Endothelial cell of umbilical vein (primary cell): Measurements from ENCODE around the gene COPS6. TPM values are rescaled to one million over a fixed set of nuclear protein-coding genes. Genes with fewer than 3 reads are reported as not detected.

Experiments
- BruUV-seq: library from RNA; stranded (reverse); fragments of 400-500 nt; replicated peaks from 2 replicates; lab custom pipeline; 2021; lab: Mats Ljungman, UMichigan
- CTCF ChIA-PET: fragments of 300-600, 350-600 bp; sonication (Branson Sonifier 250); formaldehyde crosslinking; loops from one replicate; lab custom pipeline; 2021; ENCODE audit warnings: antibody characterized with exemption, inconsistent platforms; lab: Charles Lee
- POLR2A ChIA-PET: fragments of 300-600, 350-600 bp; sonication (Branson Sonifier 250); formaldehyde crosslinking; loops from one replicate; lab custom pipeline; 2021; ENCODE audit warnings: antibody characterized with exemption, inconsistent platforms; lab: Charles Lee
- DNase-seq: peaks from one replicate; pipeline ENCODE4 v3.0.0-alpha.2; 2011; ENCODE audit warnings: low read depth, low spot score
- FAIRE-seq: peaks from 2 replicates; lab custom pipeline; 2011; peaks lifted over from hg19 to GRCh38; lab: Jason Lieb, UNC
- H2AFZ ChIP-seq: 2 replicates; pipeline ENCODE4 v1.6.0; 2012; ENCODE audit warnings: low read depth, low read length, control low read depth, inconsistent platforms
- H3K27ac ChIP-seq: 2 replicates; pipeline ENCODE4 v1.5.1; 2011; ENCODE audit warnings: low read depth, mild to moderate bottlenecking, control low read depth, low read length, moderate library complexity; ENCODE audit not compliant: insufficient read depth
- H3K27me3 ChIP-seq, 2 experiments: 2 replicates each; pipeline versions ENCODE4 v1.6.0 to v1.6.1; 2011; ENCODE audit warnings: low read length in 2 of 2, mixed read lengths in 1 of 2; ENCODE audit not compliant: control insufficient read depth in 2 of 2, insufficient read depth in 2 of 2
- H3K36me3 ChIP-seq, 2 experiments: 2 replicates in 1 of 2; 3 replicates in 1 of 2; pipeline ENCODE4 v1.5.1; 2011; ENCODE audit warnings: low read length in 2 of 2, mild to moderate bottlenecking in 1 of 2, moderate library complexity in 1 of 2; ENCODE audit not compliant: control insufficient read depth in 2 of 2, insufficient read depth in 2 of 2; ENCODE audit errors: extremely low read depth in 1 of 2
- H3K4me1 ChIP-seq: 3 replicates; pipeline ENCODE4 v1.5.1; 2011; ENCODE audit warnings: mild to moderate bottlenecking, low read length; ENCODE audit not compliant: control insufficient read depth, insufficient read depth; ENCODE audit errors: extremely low read depth
- H3K4me2 ChIP-seq: 2 replicates; pipeline ENCODE4 v1.6.1; 2011; ENCODE audit warnings: low read length, control low read depth, mixed read lengths; ENCODE audit not compliant: insufficient read depth
- H3K4me3 ChIP-seq, 3 experiments: fragments of 200-600 bp in 1 of 3; sonication (generic), shearing (Covaris generic) in 1 of 3; replicated peaks in 1 of 3; 2 replicates each; pipeline ENCODE4 v1.5.1; 2011 to 2016; ENCODE audit warnings: control low read depth in 3 of 3, low read length in 3 of 3, mild to moderate bottlenecking in 2 of 3, inconsistent platforms in 1 of 3, low read depth in 1 of 3, moderate library complexity in 1 of 3; ENCODE audit not compliant: insufficient read depth in 1 of 3
- H3K79me2 ChIP-seq: 2 replicates; pipeline ENCODE4 v1.6.0; 2012; ENCODE audit warnings: low read length, inconsistent platforms; ENCODE audit not compliant: control insufficient read depth, insufficient read depth
- H3K9ac ChIP-seq: replicated peaks from 2 replicates; pipeline ENCODE3; 2011; ENCODE audit warnings: low read length, control low read depth; ENCODE audit not compliant: insufficient read depth; ENCODE audit errors: extremely low read depth
- H3K9me1 ChIP-seq: replicated peaks from 3 replicates; pipeline ENCODE4 v1.6.0; 2011; ENCODE audit warnings: mild to moderate bottlenecking, low read length; ENCODE audit not compliant: control insufficient read depth, insufficient read depth; ENCODE audit errors: extremely low read depth
- H3K9me3 ChIP-seq: replicated peaks from 2 replicates; pipeline ENCODE4 v1.5.1; 2012; ENCODE audit warnings: low read length, inconsistent platforms; ENCODE audit not compliant: control insufficient read depth, insufficient read depth
- H4K20me1 ChIP-seq: replicated peaks from 2 replicates; pipeline ENCODE3; 2011; ENCODE audit warnings: mild to moderate bottlenecking, low read length; ENCODE audit not compliant: control insufficient read depth, insufficient read depth; ENCODE audit errors: extremely low read depth
- EZH2 ChIP-seq: IDR thresholded peaks from 2 replicates; pipeline ENCODE4 v1.6.1; 2012; ENCODE audit warnings: borderline replicate concordance, low read depth, mild to moderate bottlenecking, moderate library complexity, low read length, inconsistent platforms; ENCODE audit not compliant: severe bottlenecking
- FOS ChIP-seq: IDR thresholded peaks from 2 replicates; pipeline ENCODE4 v1.6.1; 2011; ENCODE audit warnings: mild to moderate bottlenecking, low read length, moderate library complexity, borderline replicate concordance; ENCODE audit not compliant: insufficient read depth
- GATA2 ChIP-seq: IDR thresholded peaks from 2 replicates; pipeline ENCODE4 v1.7.0; 2011; ENCODE audit warnings: low read depth, mild to moderate bottlenecking, moderate library complexity, mixed read lengths, low read length; ENCODE audit not compliant: insufficient read length, insufficient read depth
- JUN ChIP-seq: IDR thresholded peaks from 2 replicates; pipeline ENCODE4 v1.6.1; 2011; ENCODE audit warnings: borderline replicate concordance, low read depth; ENCODE audit not compliant: insufficient read length, insufficient read depth
- MAX ChIP-seq: IDR thresholded peaks from 2 replicates; pipeline ENCODE4 v1.6.1; 2011; ENCODE audit not compliant: insufficient read depth, insufficient read length
- MYC ChIP-seq: IDR thresholded peaks from one replicate; pipeline ENCODE4 v1.6.1; 2011; ENCODE audit warnings: mild to moderate bottlenecking, low read depth, low read length
- POLR2A ChIP-seq: IDR thresholded peaks from 2 replicates; pipeline ENCODE4 v1.6.1; 2012; ENCODE audit warnings: low read depth, mild to moderate bottlenecking, control low read depth, low read length
- POLR2AphosphoS5 ChIP-seq: IDR thresholded peaks from 2 replicates; pipeline ENCODE4 v1.6.1; 2012; ENCODE audit warnings: low read depth, mild to moderate bottlenecking, control low read depth, low read length, moderate library complexity; ENCODE audit not compliant: insufficient read depth
- dilution Hi-C: fragments of 300-500 bp; cut with MboI; formaldehyde crosslinking; loops from one replicate; pipeline ENCODE4 v1.15.0; 2019; ENCODE audit warnings: low sequenced_read_pairs; ENCODE audit not compliant: extremely low pct_ligation_motif_present
- intact Hi-C: fragments of 100-400 bp; cut with micrococcal nuclease; formaldehyde crosslinking; loops from one replicate; pipeline ENCODE4 v1.10.0; 2022
- polyA plus RNA-seq, 4 experiments: library from polyadenylated mRNA; depleted of rRNA in 3 of 4; stranded (reverse) in 3 of 4; unstranded in 1 of 4; fragments of >200 nt; gene quantifications; 2 replicates each; pipeline versions ENCODE4 v1.2.1 to v1.2.3, GENCODE V29; 2011 to 2012; ENCODE audit warnings: missing spikeins in 1 of 4
- total RNA-seq: library from RNA; stranded (reverse); gene quantifications from 2 replicates; pipeline ENCODE4 v1.2.3, GENCODE V29; 2021
- TF ChIP-seq, protein P1 (sequence below), 2 donors: IDR thresholded peaks; 1 replicate in 1 of 2; 2 replicates in 1 of 2; pipeline ENCODE4 v1.5.1; 2011; ENCODE audit warnings: low read length in 2 of 2, mild to moderate bottlenecking in 2 of 2, moderate library complexity in 2 of 2, control low read depth in 1 of 2, inconsistent platforms in 1 of 2, low read depth in 1 of 2; ENCODE audit not compliant: insufficient read depth in 1 of 2; ENCODE audit errors: extremely low read depth in 1 of 2

Gene COPS6
- total and polyA plus RNA-seq, 2 donors (not counting 3 experiments of a cell fraction or from before 2014, with no cell fraction given) = 188 to 251 TPM

- Histone ChIP-seq H3K27ac (no peak overlapping the region), H3K4me3 (no peak overlapping the region), H3K36me3 (no peaks in the 10 kb centered on the region), H3K9me1 (no peaks in the 10 kb centered on the region), H4K20me1 (no peaks in the 10 kb centered on the region), H2AFZ (no peak overlapping the region), H3K9ac (no peak overlapping the region), H3K4me2 (no peak overlapping the region), H3K79me2 (no peaks in the 10 kb centered on the region), H3K9me3 (no peaks in the 10 kb centered on the region), H3K27me3 (peaks cover 0 to 3% of the 10 kb centered on the region in 2 experiments), H3K4me1 (no peaks in the 10 kb centered on the region)
- dilution Hi-C loops (no loop called here), intact Hi-C loops (no loop called here)
- ChIA-PET POLR2A (no interaction called here), CTCF (interaction anchor here (0.6 to 2.2 kb wide), 4 partner anchors 10 to 270 kb away, joined by 3 to 8 read pairs (median 3); partner anchors contain the start of gene LAMTOR4)
- no peak for DNase-seq
- TF ChIP-seq POLR2A (no peak), EZH2 (no peak), MYC (no peak), POLR2AphosphoS5 (no peak), JUN (no peak), FOS (no peak), MAX (no peak), GATA2 (no peak)
- TF ChIP-seq, protein P1, sequence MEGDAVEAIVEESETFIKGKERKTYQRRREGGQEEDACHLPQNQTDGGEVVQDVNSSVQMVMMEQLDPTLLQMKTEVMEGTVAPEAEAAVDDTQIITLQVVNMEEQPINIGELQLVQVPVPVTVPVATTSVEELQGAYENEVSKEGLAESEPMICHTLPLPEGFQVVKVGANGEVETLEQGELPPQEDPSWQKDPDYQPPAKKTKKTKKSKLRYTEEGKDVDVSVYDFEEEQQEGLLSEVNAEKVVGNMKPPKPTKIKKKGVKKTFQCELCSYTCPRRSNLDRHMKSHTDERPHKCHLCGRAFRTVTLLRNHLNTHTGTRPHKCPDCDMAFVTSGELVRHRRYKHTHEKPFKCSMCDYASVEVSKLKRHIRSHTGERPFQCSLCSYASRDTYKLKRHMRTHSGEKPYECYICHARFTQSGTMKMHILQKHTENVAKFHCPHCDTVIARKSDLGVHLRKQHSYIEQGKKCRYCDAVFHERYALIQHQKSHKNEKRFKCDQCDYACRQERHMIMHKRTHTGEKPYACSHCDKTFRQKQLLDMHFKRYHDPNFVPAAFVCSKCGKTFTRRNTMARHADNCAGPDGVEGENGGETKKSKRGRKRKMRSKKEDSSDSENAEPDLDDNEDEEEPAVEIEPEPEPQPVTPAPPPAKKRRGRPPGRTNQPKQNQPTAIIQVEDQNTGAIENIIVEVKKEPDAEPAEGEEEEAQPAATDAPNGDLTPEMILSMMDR (IDR thresholded peaks at IDR 0.05; ENCODE audit: extremely low read depth in 1 of 2, insufficient read depth in 1 of 2, low read depth in 1 of 2, low read length in 2 of 2) = no peak
- no TSS peak for BruUV-seq
- no peak for FAIRE-seq
Measured at GRCh38 chr7:100137851-100138760, 49.3 kb downstream of the COPS6 start.
